Fibroblast of lung (primary cell): ENCODE measurements around the gene CELA1. TPM values are rescaled to one million over a fixed set of nuclear protein-coding genes. Genes with fewer than 3 reads are reported as not detected.
"Not testable (repeated sequence)": the region's sequence is repeated elsewhere in the genome, so short reads cannot be mapped to it uniquely, and the experiment has no call there.

ENCODE experiments used
- DNase-seq, 2 donors: peaks; one replicate each; pipeline versions ENCODE4 v3.0.0 to v3.0.0-alpha.2; 2010; ENCODE audit warnings: low read depth in 2 of 2
- H2AFZ ChIP-seq: 2 replicates; pipeline ENCODE4 v1.5.1; 2012; ENCODE audit warnings: low read length, control low read depth, inconsistent platforms
- H3K27ac ChIP-seq: 2 replicates; pipeline ENCODE4 v1.5.1; 2011; ENCODE audit warnings: low read length, control low read depth; ENCODE audit not compliant: insufficient read depth
- H3K27me3 ChIP-seq: 2 replicates; pipeline ENCODE4 v1.5.1; 2011; ENCODE audit warnings: mild to moderate bottlenecking, low read length; ENCODE audit not compliant: control insufficient read depth, insufficient read depth
- H3K36me3 ChIP-seq: 2 replicates; pipeline ENCODE4 v1.5.1; 2011; ENCODE audit warnings: low read length; ENCODE audit not compliant: control insufficient read depth, insufficient read depth
- H3K4me1 ChIP-seq: 2 replicates; pipeline ENCODE4 v1.5.1; 2011; ENCODE audit warnings: low read length; ENCODE audit not compliant: control insufficient read depth, insufficient read depth; ENCODE audit errors: extremely low read depth
- H3K4me2 ChIP-seq: 2 replicates; pipeline ENCODE4 v1.5.1; 2011; ENCODE audit warnings: low read length, control low read depth; ENCODE audit not compliant: insufficient read depth; ENCODE audit errors: extremely low read depth
- H3K4me3 ChIP-seq, 4 experiments: fragments of 200-600 bp in 1 of 4; sonication (generic) in 1 of 4; replicated peaks in 1 of 4; 2 replicates each; pipeline ENCODE4 v1.5.1; 2011 to 2016; ENCODE audit warnings: low read length in 4 of 4, low read depth in 3 of 4, mild to moderate bottlenecking in 3 of 4, control low read depth in 2 of 4, inconsistent platforms in 1 of 4, mixed read lengths in 1 of 4; ENCODE audit not compliant: insufficient read depth in 1 of 4; ENCODE audit errors: control extremely low read depth in 1 of 4
- H3K79me2 ChIP-seq: 2 replicates; pipeline ENCODE4 v1.5.1; 2012; ENCODE audit warnings: mild to moderate bottlenecking, low read length, inconsistent platforms; ENCODE audit not compliant: control insufficient read depth, insufficient read depth
- H3K9ac ChIP-seq: 2 replicates; pipeline ENCODE4 v1.5.1; 2011; ENCODE audit warnings: mild to moderate bottlenecking, low read length, control low read depth; ENCODE audit not compliant: insufficient read depth
- H3K9me3 ChIP-seq: 2 replicates; pipeline ENCODE4 v1.5.1; 2012; ENCODE audit warnings: low read depth, low read length; ENCODE audit not compliant: control insufficient read depth, insufficient read depth
- H4K20me1 ChIP-seq: 2 replicates; pipeline ENCODE4 v1.5.1; 2011; ENCODE audit warnings: low read length; ENCODE audit not compliant: control insufficient read depth, insufficient read depth; ENCODE audit errors: extremely low read depth
- CTCF ChIP-seq, 2 donors: IDR thresholded peaks in 1 of 2; conservative IDR thresholded peaks in 1 of 2; 1 replicate in 1 of 2; 2 replicates in 1 of 2; pipeline ENCODE4 v1.5.1; 2011 to 2012; ENCODE audit warnings: low read length in 2 of 2, control low read depth in 1 of 2, inconsistent platforms in 1 of 2, low read depth in 1 of 2, mild to moderate bottlenecking in 1 of 2
- EZH2 ChIP-seq: IDR thresholded peaks from 2 replicates; pipeline ENCODE4 v1.5.1; 2012; ENCODE audit warnings: low read length, control low read depth, mild to moderate bottlenecking; ENCODE audit errors: missing control alignments
- polyA plus RNA-seq, 2 donors: library from polyadenylated mRNA; depleted of rRNA in 1 of 2; stranded (reverse) in 1 of 2; unstranded in 1 of 2; fragments of >200 nt; gene quantifications; 2 replicates each; pipeline ENCODE4 v1.2.1, GENCODE V29; 2011 to 2012; ENCODE audit warnings: missing spikeins in 1 of 2
- total RNA-seq: library from RNA; depleted of rRNA; stranded (reverse); fragments of >200 nt; gene quantifications from 2 replicates; pipeline ENCODE4 v1.2.1, GENCODE V29; 2014

Gene CELA1
- total and polyA plus RNA-seq, 2 donors (not counting 1 experiment from before 2014, with no cell fraction given) = not detected

DNA sequence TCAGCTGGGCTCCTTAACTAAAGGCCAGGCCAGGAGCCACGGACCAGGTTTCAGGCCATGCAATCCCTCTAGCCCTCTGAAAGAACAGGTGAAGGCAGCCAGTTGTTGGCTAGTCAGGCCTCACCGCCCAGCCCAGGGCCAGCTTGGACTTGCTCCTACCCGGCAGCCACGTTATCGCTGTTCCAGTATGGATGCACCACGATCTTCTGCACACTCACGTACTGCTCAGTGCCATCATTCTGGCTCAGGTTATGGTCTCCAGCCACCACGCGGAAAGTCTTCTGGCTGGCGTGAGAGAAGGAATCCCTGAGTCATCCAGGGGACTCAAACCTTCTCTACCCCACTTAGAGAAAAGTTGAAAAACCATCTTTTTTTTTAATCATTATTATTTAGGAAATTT, 4.1 kb downstream of the CELA1 start:
- H3K9ac ChIP-seq = no peak overlapping the region
- H3K27me3 ChIP-seq = no peaks in the 10 kb centered on the region
- no peak overlapping the region for H3K4me3 ChIP-seq
- H3K79me2 ChIP-seq = no peaks in the 10 kb centered on the region
- no peaks in the 10 kb centered on the region for H3K36me3 ChIP-seq
- no peak for DNase-seq
- TF ChIP-seq EZH2 = no peak
- TF ChIP-seq CTCF (conservative IDR thresholded peaks at IDR 0.05 in 1 of 2, IDR thresholded peaks at IDR 0.05 in 1 of 2; ENCODE audit: low read depth in 1 of 2, low read length in 2 of 2) = no peak
- no peaks in the 10 kb centered on the region for H3K9me3 ChIP-seq
- H3K27ac ChIP-seq = no peak overlapping the region
- no peak overlapping the region for H2AFZ ChIP-seq
- H3K4me1 ChIP-seq = peaks cover 2% of the 10 kb centered on the region
- no peak overlapping the region for H3K4me2 ChIP-seq
- H4K20me1 ChIP-seq = no peaks in the 10 kb centered on the region

GRCh38 chr12:51341251-51342007, 5.0 kb downstream of the CELA1 start:
- peak; percentile 51 to 77 for DNase-seq
- peak overlapping the region in 1 of 4 experiments; percentile 6 for H3K4me3 ChIP-seq
- H3K27me3 ChIP-seq = no peaks in the 10 kb centered on the region
- no peak overlapping the region for H3K9ac ChIP-seq
- H2AFZ ChIP-seq = peak overlapping the region; percentile 90
- no peaks in the 10 kb centered on the region for H3K36me3 ChIP-seq
- TF ChIP-seq EZH2 (no peak), CTCF (conservative IDR thresholded peaks at IDR 0.05 in 1 of 2, IDR thresholded peaks at IDR 0.05 in 1 of 2; ENCODE audit: low read depth in 1 of 2, low read length in 2 of 2) (peak; percentile 100)
- no peaks in the 10 kb centered on the region for H4K20me1 ChIP-seq
- H3K79me2 ChIP-seq = no peaks in the 10 kb centered on the region
- peak overlapping the region; percentile 72 for H3K4me2 ChIP-seq
- no peaks in the 10 kb centered on the region for H3K9me3 ChIP-seq
- peaks cover 2% of the 10 kb centered on the region for H3K4me1 ChIP-seq
- H3K27ac ChIP-seq = no peak overlapping the region

GRCh38 chr12:51339750-51340149, 6.7 kb downstream of the CELA1 start:
- H2AFZ ChIP-seq = no peak overlapping the region
- no peak overlapping the region for H3K4me2 ChIP-seq
- no peak overlapping the region for H3K4me3 ChIP-seq
- no peak overlapping the region for H3K27ac ChIP-seq
- H3K27me3 ChIP-seq = no peaks in the 10 kb centered on the region
- H3K79me2 ChIP-seq = no peaks in the 10 kb centered on the region
- no peak overlapping the region for H3K9ac ChIP-seq
- no peaks in the 10 kb centered on the region for H3K36me3 ChIP-seq
- TF ChIP-seq EZH2 = no peak
- no peak for TF ChIP-seq CTCF (conservative IDR thresholded peaks at IDR 0.05 in 1 of 2, IDR thresholded peaks at IDR 0.05 in 1 of 2; ENCODE audit: low read depth in 1 of 2, low read length in 2 of 2)
- H3K4me1 ChIP-seq = peaks cover 2% of the 10 kb centered on the region
- no peaks in the 10 kb centered on the region for H3K9me3 ChIP-seq
- H4K20me1 ChIP-seq = no peaks in the 10 kb centered on the region
- DNase-seq = no peak

DNA sequence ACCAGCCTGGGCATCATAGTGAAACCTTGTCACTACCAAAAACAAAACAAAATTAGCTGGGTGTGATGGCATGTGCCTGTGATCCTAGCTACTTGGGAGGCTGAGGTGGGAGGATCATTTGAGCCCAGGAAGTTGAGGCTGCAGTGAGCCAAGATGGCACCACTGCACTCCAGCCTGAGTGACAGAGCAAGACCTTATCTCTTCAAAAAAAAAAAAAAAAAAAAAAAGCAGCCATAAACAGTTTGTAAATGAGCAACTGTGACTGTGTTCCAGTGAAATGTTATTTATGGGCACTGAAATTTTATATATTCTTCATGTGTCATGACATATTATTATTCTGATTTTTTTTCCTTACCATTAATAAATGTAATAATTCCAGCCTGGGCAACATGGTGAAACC, 9.1 kb downstream of the CELA1 start:
- DNase-seq, H3K4me3 ChIP-seq, H3K27ac ChIP-seq, H4K20me1 ChIP-seq, H2AFZ ChIP-seq, H3K4me2 ChIP-seq, H3K36me3 ChIP-seq, H3K9me3 ChIP-seq, H3K9ac ChIP-seq, H3K4me1 ChIP-seq, H3K27me3 ChIP-seq, H3K79me2 ChIP-seq: not testable (repeated sequence)
